Measurements from ENCODE around the gene EIF2B2.
A peak's percentile ranks its signal among the peaks of the same experiment; 100 is the strongest.
"Not testable (repeated sequence)": the region's sequence is repeated elsewhere in the genome, so short reads cannot be mapped to it uniquely, and the experiment has no call there.

The EIF2B2 gene

DNA sequence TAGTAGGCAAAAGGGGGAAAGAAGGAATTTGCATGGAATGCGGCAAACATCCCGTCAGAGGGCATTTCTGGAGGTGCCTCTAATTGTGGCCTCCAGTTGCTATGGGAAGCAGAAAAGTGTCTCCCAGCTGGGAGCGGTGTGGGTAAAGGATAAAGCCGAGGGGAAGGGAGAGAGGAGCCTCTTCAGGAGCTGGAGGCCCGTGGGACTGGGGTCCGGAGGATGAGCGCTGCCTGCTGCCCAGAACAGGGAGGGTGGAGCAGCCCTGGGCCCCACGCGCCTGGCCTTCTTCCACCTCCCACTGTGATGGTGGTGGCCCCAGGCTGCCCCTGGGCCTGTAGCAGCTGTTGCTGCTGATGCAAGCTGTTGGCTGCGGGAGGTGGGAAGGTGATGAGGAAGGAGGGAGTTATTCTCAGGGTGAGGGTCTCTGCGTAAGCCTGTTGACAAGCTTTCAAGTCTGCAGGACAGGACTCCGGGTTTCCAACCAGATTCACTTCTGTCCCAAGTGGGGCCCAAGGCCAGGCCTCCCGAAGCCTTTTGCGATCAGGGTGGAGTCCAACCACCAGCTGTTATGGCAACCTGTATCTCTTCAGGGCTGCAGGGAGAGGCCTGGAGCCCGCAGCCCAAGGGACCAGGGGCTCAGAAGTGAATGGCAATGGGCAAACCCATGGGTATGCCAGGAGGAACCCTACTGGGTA, 28.2 kb upstream of the EIF2B2 start:
- no peak for DNase-seq

DNA sequence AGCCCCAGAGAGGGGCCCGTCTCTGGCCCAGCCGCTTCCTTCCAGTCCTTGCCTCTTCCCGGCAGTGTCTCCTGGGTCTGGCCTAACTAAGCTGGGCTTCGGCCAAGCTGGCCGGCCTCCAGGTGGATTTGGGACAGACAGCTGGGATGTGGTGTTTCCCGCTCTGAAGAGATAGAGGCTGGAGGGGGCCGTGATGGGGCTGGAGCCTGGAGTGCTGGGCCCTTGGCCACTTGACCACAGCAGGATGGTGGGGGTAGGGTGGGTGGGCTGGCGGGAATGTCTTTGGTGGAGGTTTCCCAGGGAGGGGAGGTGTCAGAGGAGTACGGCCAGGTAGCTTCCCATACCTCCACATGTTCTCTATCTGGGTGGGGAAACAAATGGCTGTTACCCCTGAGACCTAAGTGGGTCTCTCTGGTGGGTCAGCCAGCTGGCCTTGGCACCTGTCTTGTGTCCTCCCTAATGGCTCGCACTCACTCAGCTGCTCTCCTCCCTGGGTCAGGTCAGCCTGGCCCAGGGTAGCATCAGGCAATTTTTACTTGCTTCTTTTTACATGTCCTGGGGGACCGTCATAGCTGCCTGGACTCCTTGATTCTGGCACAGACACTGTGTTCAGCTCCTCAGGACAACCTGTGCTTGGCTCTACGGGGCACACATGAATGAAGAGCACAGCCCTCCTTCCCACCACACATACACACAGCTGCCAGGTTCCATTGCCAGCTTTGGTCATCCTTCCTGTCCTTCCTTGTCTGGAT, 27.5 kb upstream of the EIF2B2 start:
- no peak for DNase-seq

DNA sequence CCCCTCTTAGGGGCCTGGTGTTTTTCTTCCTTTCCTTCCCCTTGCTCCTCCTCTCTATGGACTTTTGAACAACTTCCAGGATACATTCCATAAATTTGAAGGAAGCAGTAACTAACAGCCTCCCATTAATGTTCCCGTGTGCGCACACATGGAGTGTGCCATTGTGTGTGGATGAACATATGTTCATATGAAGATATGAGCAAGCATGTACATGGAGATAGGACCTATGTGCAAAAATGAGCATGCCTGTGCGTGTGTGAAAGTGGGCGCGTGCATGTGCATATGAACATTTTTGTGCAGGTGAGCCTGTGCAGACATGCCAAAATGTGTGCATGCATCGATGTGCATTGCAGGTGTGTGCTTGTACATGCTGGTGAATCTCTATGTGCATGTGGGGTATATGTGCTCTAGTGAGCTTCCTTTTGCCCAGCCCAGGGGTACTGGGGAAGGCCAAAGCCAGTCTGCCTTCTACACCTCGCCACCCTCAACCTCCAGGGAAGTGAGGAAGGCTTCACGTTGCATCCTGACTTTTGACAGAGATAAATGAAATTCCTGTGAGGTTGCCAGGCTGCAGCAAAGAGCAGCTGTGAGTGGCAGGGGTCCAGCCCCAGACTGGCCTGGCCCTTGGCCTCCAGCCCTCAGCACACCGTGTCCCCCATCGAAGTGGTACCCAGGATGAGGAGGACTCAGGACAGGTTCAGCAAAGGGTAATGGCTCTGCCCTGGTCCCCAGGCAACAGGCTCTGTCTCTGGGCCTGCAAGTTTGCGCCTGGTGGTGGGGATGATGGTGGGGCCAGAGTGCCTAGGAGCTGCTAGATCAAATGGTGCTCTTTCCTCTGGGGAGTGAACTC, 26.2 kb upstream of the EIF2B2 start:
- DNase-seq: no peak

DNA sequence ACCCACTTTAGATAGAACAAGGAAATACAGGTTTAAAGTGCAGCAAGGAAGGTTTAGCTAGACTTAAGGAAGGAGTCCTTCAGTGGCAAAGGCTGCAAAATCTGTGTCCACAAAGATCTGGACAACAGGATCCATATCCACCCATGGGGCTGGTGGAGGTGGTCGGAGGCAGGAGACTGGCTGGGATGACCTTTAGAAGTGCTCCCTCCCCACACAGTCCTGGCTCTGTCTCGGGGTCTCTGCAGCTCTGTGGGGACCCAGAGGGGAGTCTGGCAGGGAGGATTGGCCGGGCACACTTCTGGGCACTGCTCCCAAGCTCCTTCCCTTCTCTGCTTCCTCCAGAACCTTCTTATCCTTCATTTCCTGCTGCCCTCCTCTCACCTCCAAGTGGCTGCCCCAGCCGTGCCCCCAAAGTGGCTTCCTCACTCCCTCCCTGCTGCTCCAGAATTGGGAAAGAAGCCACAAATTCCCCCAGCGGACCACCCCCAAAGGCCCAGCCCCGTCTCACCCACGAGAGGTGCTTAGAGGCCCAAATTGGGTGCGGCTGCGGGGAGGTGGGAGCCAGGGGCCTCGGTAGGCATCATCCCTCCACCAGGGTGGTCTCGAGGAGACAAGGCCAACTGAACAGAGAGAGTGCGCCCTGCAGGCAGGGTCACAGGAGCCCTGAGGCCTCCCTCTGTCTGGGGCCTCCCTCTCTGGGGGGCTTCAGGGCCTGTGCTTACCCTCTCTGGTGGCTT, 25.4 kb upstream of the EIF2B2 start:
- no peak for DNase-seq

DNA sequence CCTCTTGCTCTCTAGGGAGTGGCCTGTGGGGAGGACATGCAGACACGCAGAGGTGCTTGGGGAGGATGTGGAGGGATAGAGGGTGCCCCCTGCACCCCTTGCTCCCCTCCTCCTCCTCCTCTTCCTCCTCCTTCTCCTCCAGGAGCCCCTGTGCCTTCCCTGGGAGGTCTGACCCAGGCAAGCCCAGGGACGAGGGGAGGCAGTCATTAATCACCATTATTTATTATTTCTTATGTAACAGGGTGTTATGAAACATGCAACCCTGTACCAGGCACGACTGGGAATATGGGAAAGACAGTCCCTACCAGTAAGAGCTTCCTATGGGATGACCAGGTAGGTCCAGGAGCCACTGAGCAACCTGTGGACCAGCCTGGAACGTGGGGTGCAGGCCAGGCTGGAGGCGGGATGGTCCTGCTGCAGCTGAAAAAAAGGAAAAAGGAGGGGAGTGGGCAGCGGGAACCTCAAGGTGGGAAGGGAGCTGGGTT, 24.8 kb upstream of the EIF2B2 start:
- DNase-seq: no peak

DNA sequence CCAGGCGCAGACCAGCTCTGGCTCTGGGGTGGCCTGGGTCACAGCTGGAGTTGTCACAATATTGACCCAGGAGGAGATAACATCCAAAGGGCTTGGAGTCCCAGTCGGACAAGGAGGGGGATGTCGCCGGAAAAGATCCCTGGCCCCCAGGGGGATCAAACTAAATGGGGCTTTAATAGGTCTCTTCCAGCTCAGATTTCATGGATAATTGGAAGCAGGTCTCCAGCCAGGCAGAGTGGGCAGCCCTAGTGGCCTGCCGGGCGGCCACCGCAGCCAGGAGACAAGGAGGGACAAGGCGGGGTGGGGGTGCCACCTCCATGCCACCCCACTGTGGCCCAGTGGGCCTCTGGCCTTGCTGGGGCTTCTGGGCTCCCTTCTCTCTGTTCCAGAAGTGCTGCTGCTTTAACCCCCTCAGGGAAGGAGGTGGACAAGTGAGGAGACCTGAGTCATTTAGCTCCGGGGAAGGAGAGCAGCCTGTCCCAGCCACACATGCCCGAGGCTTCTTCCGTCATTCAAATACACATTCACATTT, 24.2 kb upstream of the EIF2B2 start:
- DNase-seq: no peak

DNA sequence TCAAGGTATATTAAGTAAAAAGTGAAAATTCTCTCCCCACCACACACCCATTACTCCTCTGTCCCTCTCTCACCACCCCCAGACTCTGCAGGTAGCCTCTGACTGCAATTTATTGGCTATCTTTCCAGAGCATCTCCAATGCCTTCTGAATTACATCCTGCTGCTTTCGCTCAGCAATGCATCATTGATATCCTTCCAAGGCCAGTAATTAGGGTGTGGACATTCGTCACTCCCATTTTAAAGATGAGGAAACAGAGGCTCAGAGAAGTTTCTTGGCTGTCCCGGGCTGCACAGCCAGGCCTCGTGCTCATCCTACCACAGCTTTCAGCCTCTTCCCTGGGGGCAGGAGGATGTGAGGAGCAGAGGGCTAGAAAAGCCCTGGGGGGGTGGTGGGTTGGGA, 23.7 kb upstream of the EIF2B2 start:
- no peak for DNase-seq

DNA sequence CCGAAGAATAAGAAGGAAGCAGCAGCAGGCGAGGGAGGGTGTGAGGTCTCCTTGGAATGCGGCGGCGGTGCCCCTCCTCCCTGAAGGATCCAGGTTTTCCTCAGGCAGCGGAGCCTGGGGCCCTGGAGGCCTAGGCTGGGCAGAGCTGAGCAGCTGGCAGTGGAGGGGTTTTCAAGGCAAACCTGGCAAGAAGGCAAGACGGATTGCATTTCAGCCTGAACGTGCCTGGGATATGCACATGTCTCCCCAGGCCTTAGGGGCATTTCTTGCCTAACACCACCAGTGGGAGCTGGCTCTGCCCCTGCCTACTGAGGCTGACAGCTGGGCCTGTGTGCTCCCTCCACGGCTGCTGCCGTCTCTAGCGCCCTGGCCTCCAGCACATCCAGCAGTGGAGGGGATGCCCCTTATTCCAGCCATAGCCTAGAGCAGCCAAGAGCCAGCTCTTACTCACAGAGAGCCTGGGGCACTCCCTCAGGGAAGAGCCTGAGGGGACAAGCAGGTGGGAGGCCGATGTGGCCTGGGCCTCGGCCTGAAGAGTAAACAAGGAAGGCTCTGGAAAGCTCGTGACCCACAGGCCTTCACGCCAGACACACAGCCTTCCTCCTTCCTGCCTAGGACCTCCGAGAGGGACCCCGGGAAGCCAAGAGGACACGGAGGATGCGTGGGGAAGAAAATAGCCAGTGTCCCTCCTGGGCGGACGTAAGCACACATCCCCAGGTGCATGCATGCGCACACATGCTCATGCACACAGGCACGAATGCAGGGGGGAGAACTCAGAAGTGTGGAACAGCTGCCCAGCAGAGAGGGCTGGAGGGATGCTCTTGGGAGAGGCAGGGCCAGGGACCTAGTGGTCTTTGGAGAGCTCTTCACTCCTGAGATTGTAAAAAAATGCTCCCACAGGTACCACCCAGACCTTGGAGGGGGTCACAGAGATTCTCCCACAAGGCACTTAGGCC, 23.0 kb upstream of the EIF2B2 start:
- DNase-seq: no peak

DNA sequence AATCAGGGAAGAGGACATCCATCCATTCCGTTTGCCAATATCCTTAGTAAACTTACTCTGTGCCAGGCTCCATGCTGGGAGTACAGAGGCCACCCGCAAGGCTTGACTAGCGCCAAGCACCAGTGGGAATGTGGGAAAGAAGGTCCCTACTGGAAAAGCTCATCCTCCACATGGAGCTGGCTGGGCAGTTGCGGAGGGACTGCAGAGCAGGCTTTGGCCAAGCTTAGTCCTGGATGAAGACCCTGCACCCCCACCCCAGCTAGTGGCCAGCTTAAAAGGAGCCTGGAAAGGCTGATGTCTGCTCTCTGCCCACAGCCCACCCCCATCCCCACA, 22.4 kb upstream of the EIF2B2 start:
- DNase-seq: no peak

DNA sequence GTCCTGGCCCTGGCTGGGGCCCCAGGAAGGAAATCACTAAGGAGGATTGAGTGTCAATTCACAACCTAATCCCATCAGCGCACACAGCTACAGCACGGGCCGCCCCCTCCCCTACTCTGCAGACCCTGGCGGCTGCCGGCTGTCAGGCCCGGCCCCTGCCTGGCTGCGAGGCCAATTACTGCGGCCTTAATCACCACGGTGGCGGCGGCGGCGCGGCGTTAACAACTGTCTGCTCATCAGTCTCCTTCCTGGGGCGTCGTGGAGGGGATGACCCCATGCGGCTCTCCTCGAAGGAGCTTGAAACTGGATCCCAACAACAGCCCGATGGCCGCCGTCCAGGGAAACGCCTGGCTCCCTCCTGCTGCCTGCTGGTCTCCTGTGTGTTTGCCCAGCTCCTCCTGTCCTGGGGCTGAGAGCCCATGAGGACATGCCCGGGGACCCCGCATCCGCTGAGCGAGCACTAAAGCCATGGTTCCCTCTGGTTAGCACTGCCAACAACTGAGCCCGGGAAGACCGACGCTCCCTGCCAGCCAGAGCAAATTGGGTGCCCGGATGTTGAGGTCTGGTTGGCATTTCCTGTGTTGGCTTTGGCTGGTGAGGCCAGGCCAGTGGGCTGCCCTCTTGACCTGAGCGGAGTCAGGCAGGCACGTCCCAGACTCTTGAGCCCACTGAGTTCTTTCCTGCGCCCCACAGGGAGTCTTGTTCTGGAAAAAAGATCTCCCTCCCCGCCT, 21.8 kb upstream of the EIF2B2 start:
- DNase-seq: peak; percentile 5

DNA sequence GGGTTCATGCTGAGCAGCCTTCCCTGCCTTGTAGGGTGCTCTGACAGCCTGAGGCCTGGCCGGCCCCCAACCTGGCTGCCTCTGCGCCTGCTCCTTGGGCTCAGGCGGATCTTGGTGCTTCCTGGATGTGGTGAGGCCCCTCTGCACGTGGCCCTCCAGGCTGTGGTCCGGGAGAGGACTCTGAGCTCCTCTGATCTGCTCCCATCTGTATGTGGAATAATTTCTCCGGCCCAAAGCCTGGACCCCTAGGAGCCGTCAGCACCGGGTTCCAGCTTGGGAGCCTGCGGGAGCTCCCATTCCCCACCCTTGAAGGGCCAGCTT, 21.3 kb upstream of the EIF2B2 start:
- DNase-seq: no peak

DNA sequence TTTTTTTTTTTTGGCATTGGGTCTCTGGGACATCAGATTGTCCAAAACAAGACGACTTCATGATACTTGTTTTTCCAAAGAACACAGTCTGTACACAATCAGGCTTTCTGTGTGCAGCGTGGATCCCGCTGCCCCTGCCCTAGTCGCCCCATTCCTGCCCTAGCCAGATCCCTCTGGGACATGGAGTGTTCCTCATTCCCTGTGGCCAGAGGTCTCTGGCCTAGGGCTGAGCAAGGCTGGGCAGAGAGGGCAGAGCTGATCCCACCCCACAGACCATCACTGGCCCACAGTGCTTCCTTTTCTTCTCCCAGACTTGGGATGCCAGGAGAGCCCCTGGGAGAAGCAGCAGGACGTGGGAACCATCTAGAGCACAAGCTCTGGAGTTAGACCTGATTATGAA, 20.9 kb upstream of the EIF2B2 start:
- no peak for DNase-seq

DNA sequence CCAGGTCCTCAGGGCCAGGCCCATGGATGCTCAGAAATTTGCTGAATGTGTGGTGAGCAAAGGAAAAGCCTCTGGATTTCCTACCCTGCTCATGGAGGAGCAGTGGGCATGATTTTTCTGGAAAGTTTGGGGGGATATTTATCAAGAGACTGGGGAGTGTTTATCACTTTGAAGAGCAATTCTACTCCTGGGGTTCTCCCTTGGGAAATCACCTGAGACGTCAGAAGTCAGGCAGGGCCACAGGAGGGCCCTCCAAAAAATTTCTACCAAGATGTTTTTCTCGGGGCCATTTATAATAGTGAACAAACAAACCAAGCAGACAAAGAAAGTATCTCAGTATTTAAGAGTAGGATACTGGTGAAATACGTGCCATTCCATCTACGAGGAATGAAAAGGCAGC, 20.1 kb upstream of the EIF2B2 start:
- no peak for DNase-seq

DNA sequence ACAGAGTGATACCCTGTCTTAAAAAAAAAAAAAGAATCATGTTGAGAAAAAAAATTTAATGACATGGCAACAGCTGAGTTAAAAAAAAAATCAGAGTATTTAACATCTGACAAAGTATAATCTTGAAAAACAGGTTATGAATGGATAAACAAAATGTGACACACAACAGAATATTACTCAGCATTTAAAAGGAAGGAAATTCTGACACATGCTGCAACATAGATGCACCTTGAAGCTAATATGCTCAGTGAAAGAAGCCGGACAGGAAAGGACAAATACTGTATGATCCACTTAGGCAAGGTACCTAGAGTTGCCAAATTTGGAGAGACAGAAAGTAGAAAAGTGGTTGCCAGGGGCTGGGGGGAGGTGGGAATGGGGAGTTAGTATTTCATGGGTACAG, 19.4 kb upstream of the EIF2B2 start:
- no peak for DNase-seq

DNA sequence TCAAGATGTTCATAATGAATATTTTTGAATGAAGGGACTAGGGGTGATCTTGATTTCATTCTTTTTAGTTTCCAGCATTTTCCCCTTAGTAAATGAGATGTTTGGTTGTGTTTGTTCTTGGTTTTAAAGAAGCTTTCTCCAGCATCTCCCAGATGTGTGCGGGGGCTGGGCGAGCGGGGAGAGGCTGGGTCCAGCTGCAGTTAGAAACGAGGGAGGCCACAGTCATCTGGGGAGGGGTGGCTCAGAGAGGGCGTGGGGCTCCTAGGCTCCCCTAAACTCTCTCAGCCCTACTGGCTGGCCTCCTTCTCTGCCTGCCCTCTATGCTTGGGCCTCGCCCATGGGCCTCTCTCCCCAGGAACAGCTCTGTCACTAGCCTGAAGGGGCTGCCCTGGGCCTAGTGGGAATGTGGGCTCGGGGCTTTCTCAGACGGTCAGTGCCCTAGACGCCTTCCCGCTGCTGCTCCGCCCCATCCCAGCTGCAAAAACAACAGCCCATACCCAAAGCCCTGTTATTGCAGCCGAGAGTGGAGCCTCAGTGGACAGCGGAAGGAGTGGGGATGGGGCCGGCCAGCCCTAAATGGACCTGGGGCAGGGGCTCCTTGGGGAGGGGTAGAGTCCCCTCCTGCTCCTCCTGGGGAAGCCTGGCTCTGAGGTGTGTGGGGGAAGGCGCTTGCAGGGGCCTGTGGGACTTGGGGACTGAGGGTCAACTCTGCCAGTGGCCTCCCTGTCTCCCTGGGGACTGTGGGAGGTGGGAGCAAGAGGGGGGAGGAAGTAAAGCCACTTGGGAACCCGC, 18.3 kb upstream of the EIF2B2 start:
- no peak for DNase-seq

DNA sequence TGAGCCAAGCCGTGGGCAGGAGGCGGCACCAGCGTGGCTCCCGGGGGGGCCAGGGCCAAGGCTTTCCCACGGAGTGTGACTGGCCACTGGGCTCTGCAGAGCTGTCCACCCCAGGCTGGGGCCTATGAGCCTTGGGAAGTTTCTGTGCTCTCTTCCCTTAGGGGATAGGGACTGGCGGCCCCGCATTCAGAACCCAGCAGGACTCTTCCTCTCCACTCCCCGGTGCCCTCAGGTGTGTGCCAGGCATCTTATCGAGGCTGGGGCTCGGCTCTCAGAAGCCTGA, 17.8 kb upstream of the EIF2B2 start:
- no peak for DNase-seq

DNA sequence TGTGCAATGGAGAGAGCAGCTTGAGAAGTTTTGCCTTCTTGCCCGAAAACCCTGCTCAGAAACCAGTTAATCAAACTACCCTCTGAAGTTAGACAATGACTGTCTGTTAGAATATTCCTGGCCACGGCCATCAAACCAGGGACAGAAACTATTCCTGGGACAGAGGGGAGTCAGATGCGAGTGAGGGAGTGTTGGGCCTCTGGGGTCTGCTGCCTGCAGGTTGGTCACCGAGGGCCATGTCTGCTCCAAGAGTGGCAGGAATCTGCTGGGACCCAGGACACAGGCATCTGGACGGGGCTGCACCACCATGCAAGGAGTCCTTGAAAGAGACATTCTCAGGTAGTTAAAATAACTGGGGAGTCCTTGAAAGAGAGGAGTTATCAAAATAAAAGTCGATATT, 16.9 kb upstream of the EIF2B2 start:
- no peak for DNase-seq

DNA sequence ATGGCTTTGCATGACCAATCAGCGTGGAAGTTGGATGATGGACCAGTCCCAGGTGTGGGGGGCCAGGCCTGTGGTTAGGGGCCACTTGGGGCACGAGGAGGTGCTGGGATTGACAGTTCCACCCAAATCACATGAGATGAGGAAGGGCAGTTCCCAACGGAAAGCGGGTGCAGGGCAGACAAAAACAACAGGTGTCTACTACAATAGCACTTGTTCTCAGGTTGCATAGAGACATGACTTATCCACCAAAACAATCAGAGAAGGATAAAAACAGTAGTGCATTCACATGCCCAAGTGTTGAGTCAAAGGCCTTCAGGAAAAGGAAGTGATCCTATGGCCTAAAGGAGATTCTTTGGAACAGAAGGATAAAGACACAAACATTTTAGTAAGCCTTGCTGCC, 14.6 kb upstream of the EIF2B2 start:
- peak; percentile 75 for DNase-seq

DNA sequence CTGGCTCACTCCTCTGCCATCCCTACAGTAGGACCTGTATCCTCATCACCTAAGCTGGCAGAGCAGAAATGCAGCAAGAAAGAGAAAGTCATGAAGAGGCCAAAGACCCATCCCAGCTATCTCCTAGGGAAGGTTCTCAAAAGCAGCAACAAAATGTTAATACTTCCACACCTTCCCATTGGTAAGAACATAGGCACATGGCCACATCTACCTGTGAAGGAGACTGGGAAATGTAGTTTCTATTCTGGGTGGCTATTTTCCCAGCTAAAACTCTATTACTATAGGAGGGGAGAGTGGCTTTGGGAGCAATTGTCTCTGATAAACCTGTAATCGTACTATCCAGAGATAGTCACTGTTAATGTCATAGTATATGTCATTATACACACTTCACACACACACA, 13.7 kb upstream of the EIF2B2 start:
- no peak for DNase-seq

DNA sequence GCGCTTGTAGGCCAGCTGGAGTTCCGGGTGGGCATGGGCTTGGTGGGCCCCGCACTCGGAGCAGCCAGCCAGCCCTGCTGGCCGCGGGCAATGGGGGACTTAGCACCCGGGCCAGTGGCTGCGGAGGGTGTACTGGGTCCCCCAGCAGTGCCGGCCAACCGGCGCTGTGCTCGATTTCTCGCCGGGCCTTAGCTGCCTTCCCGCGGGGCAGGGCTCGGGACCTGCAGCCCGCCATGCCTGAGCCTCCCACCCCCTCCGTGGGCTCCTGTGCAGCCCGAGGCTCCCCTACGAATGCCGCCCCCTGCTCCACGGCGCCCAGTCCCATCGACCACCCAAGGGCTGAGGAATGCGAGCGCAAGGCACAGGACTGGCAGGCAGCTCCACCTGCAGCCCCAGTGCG, 8.5 kb upstream of the EIF2B2 start:
- not testable (repeated sequence) for DNase-seq

DNA sequence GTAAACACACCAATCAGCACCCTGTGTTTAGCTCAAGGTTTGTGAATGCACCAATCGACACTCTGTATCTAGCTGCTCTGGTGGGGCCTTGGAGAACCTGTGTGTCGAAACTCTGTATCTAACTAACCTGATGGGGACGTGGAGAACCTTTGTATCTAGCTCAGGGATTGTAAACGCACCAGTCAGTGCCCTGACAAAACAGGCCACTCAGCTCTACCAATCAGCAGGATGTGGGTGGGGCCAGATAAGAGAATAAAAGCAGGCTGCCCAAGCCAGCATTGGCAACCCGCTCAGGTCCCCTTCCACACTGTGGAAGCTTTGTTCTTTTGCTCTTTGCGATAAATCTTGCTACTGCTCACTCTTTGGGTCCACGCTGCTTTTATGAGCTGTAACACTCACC, 6.9 kb upstream of the EIF2B2 start:
- not testable (repeated sequence) for DNase-seq

Data from kidney glomerular epithelial cell (primary cell).